ENCODE measurements around the gene SLC35F3. TPM values are rescaled to one million over a fixed set of nuclear protein-coding genes. Genes with fewer than 3 reads are reported as not detected.
"Not testable (repeated sequence)": the region's sequence is repeated elsewhere in the genome, so short reads cannot be mapped to it uniquely, and the experiment has no call there.

SLC35F3 gene
- total and polyA plus RNA-seq, 4 donors: 3.5 to 13.5 (median 11.9) TPM

GRCh38 chr1:234295068-234295467, 390.6 kb downstream of the SLC35F3 start:
- Histone ChIP-seq H3K4me1 (ENCODE audit: control insufficient read depth, insufficient read depth, low read length) (no peaks in the 10 kb centered on the region), H3K36me3 (ENCODE audit: control insufficient read depth, insufficient read depth, low read length) (no peaks in the 10 kb centered on the region), H3K27me3 (ENCODE audit: control insufficient read depth, insufficient read depth, low read length) (no peaks in the 10 kb centered on the region), H3K27ac (ENCODE audit: low read depth, low read length) (no peak overlapping the region), H3K9me3 (ENCODE audit: control insufficient read depth, insufficient read depth, low read length) (peaks cover 1% of the 10 kb centered on the region), H3K4me3 (ENCODE audit: low read depth, low read length) (no peak overlapping the region)
- no peak for DNase-seq (ENCODE audit: low read depth in 4 of 6, low spot score in 6 of 6)
- 91% methylated on average over 1 of the region's 5 CpGs for WGBS (ENCODE audit: insufficient coverage)

- DNase-seq (ENCODE audit: low read depth in 4 of 6, low spot score in 6 of 6): no peak
- Histone ChIP-seq H3K27ac (ENCODE audit: low read depth, low read length) (no peak overlapping the region), H3K4me1 (ENCODE audit: control insufficient read depth, insufficient read depth, low read length) (no peaks in the 10 kb centered on the region), H3K27me3 (ENCODE audit: control insufficient read depth, insufficient read depth, low read length) (no peaks in the 10 kb centered on the region), H3K9me3 (ENCODE audit: control insufficient read depth, insufficient read depth, low read length) (no peaks in the 10 kb centered on the region), H3K36me3 (ENCODE audit: control insufficient read depth, insufficient read depth, low read length) (no peaks in the 10 kb centered on the region), H3K4me3 (ENCODE audit: low read depth, low read length) (no peak overlapping the region)
- WGBS (ENCODE audit: insufficient coverage): 70% methylated on average over 2 of the region's 2 CpGs
Observed at GRCh38 chr1:234295626-234296025, 391.1 kb downstream of the SLC35F3 start.

GRCh38 chr1:234296496-234296895, 392.0 kb downstream of the SLC35F3 start:
- Histone ChIP-seq H3K9me3 (ENCODE audit: control insufficient read depth, insufficient read depth, low read length) (no peaks in the 10 kb centered on the region), H3K27ac (ENCODE audit: low read depth, low read length) (no peak overlapping the region), H3K36me3 (ENCODE audit: control insufficient read depth, insufficient read depth, low read length) (no peaks in the 10 kb centered on the region), H3K4me3 (ENCODE audit: low read depth, low read length) (no peak overlapping the region), H3K4me1 (ENCODE audit: control insufficient read depth, insufficient read depth, low read length) (no peaks in the 10 kb centered on the region), H3K27me3 (ENCODE audit: control insufficient read depth, insufficient read depth, low read length) (no peaks in the 10 kb centered on the region)
- DNase-seq (ENCODE audit: low read depth in 4 of 6, low spot score in 6 of 6): peak in 1 of 6 donors; percentile 29
- 55% methylated on average over 4 of the region's 4 CpGs for WGBS (ENCODE audit: insufficient coverage)

GRCh38 chr1:234297668-234298067, 393.2 kb downstream of the SLC35F3 start:
- no peak for DNase-seq (ENCODE audit: low read depth in 4 of 6, low spot score in 6 of 6)
- Histone ChIP-seq H3K4me1 (ENCODE audit: control insufficient read depth, insufficient read depth, low read length) (no peaks in the 10 kb centered on the region), H3K27ac (ENCODE audit: low read depth, low read length) (no peak overlapping the region), H3K4me3 (ENCODE audit: low read depth, low read length) (no peak overlapping the region), H3K9me3 (ENCODE audit: control insufficient read depth, insufficient read depth, low read length) (no peaks in the 10 kb centered on the region), H3K27me3 (ENCODE audit: control insufficient read depth, insufficient read depth, low read length) (no peaks in the 10 kb centered on the region), H3K36me3 (ENCODE audit: control insufficient read depth, insufficient read depth, low read length) (no peaks in the 10 kb centered on the region)
- WGBS (ENCODE audit: insufficient coverage): no CpG with 5 or more reads among the region's 1 CpG

GRCh38 chr1:234300096-234300495, 395.6 kb downstream of the SLC35F3 start:
- Histone ChIP-seq H3K4me1 (ENCODE audit: control insufficient read depth, insufficient read depth, low read length) (no peaks in the 10 kb centered on the region), H3K27me3 (ENCODE audit: control insufficient read depth, insufficient read depth, low read length) (no peaks in the 10 kb centered on the region), H3K4me3 (ENCODE audit: low read depth, low read length) (no peak overlapping the region), H3K36me3 (ENCODE audit: control insufficient read depth, insufficient read depth, low read length) (no peaks in the 10 kb centered on the region), H3K27ac (ENCODE audit: low read depth, low read length) (no peak overlapping the region), H3K9me3 (ENCODE audit: control insufficient read depth, insufficient read depth, low read length) (no peaks in the 10 kb centered on the region)
- no CpG with 5 or more reads among the region's 2 CpGs for WGBS (ENCODE audit: insufficient coverage)
- no peak for DNase-seq (ENCODE audit: low read depth in 4 of 6, low spot score in 6 of 6)

GRCh38 chr1:234301663-234302062, 397.2 kb downstream of the SLC35F3 start:
- H3K27me3 ChIP-seq (ENCODE audit: control insufficient read depth, insufficient read depth, low read length); H3K36me3 ChIP-seq (ENCODE audit: control insufficient read depth, insufficient read depth, low read length); DNase-seq (ENCODE audit: low read depth in 4 of 6, low spot score in 6 of 6); H3K27ac ChIP-seq (ENCODE audit: low read depth, low read length); H3K9me3 ChIP-seq (ENCODE audit: control insufficient read depth, insufficient read depth, low read length); H3K4me1 ChIP-seq (ENCODE audit: control insufficient read depth, insufficient read depth, low read length); H3K4me3 ChIP-seq (ENCODE audit: low read depth, low read length): not testable (repeated sequence)
- WGBS (ENCODE audit: insufficient coverage): no CpG with 5 or more reads among the region's 1 CpG

GRCh38 chr1:234302354-234302962, 398.0 kb downstream of the SLC35F3 start:
- Histone ChIP-seq H3K4me1 (ENCODE audit: control insufficient read depth, insufficient read depth, low read length) (no peaks in the 10 kb centered on the region), H3K4me3 (ENCODE audit: low read depth, low read length) (no peak overlapping the region), H3K27me3 (ENCODE audit: control insufficient read depth, insufficient read depth, low read length) (no peaks in the 10 kb centered on the region), H3K9me3 (ENCODE audit: control insufficient read depth, insufficient read depth, low read length) (no peaks in the 10 kb centered on the region), H3K27ac (ENCODE audit: low read depth, low read length) (no peak overlapping the region), H3K36me3 (ENCODE audit: control insufficient read depth, insufficient read depth, low read length) (no peaks in the 10 kb centered on the region)
- no peak for DNase-seq (ENCODE audit: low read depth in 4 of 6, low spot score in 6 of 6)
- WGBS (ENCODE audit: insufficient coverage): 91% methylated on average over 6 of the region's 6 CpGs

GRCh38 chr1:234303231-234303630, 398.8 kb downstream of the SLC35F3 start:
- H3K4me1 ChIP-seq (ENCODE audit: control insufficient read depth, insufficient read depth, low read length): no peaks in the 10 kb centered on the region
- H3K27ac ChIP-seq (ENCODE audit: low read depth, low read length): no peak overlapping the region
- H3K4me3 ChIP-seq (ENCODE audit: low read depth, low read length): no peak overlapping the region
- DNase-seq (ENCODE audit: low read depth in 4 of 6, low spot score in 6 of 6): no peak
- 39% methylated on average over 5 of the region's 6 CpGs for WGBS (ENCODE audit: insufficient coverage)
- no peaks in the 10 kb centered on the region for H3K27me3 ChIP-seq (ENCODE audit: control insufficient read depth, insufficient read depth, low read length)
- H3K36me3 ChIP-seq (ENCODE audit: control insufficient read depth, insufficient read depth, low read length): no peaks in the 10 kb centered on the region
- no peaks in the 10 kb centered on the region for H3K9me3 ChIP-seq (ENCODE audit: control insufficient read depth, insufficient read depth, low read length)

- Histone ChIP-seq H3K27me3 (ENCODE audit: control insufficient read depth, insufficient read depth, low read length) (no peaks in the 10 kb centered on the region), H3K9me3 (ENCODE audit: control insufficient read depth, insufficient read depth, low read length) (no peaks in the 10 kb centered on the region), H3K4me1 (ENCODE audit: control insufficient read depth, insufficient read depth, low read length) (peaks cover 8% of the 10 kb centered on the region), H3K27ac (ENCODE audit: low read depth, low read length) (no peak overlapping the region), H3K4me3 (ENCODE audit: low read depth, low read length) (no peak overlapping the region), H3K36me3 (ENCODE audit: control insufficient read depth, insufficient read depth, low read length) (no peaks in the 10 kb centered on the region)
- no peak for DNase-seq (ENCODE audit: low read depth in 4 of 6, low spot score in 6 of 6)
- 100% methylated on average over 1 of the region's 6 CpGs for WGBS (ENCODE audit: insufficient coverage)
Observed at GRCh38 chr1:234307726-234308125, 403.2 kb downstream of the SLC35F3 start.

GRCh38 chr1:234309243-234309597, 404.7 kb downstream of the SLC35F3 start:
- no peak overlapping the region for H3K27ac ChIP-seq (ENCODE audit: low read depth, low read length)
- DNase-seq (ENCODE audit: low read depth in 4 of 6, low spot score in 6 of 6): no peak
- no peak overlapping the region for H3K4me3 ChIP-seq (ENCODE audit: low read depth, low read length)
- WGBS (ENCODE audit: insufficient coverage): 79% methylated on average over 3 of the region's 4 CpGs
- H3K36me3 ChIP-seq (ENCODE audit: control insufficient read depth, insufficient read depth, low read length): no peaks in the 10 kb centered on the region
- peaks cover 8% of the 10 kb centered on the region for H3K4me1 ChIP-seq (ENCODE audit: control insufficient read depth, insufficient read depth, low read length)
- H3K27me3 ChIP-seq (ENCODE audit: control insufficient read depth, insufficient read depth, low read length): no peaks in the 10 kb centered on the region
- no peaks in the 10 kb centered on the region for H3K9me3 ChIP-seq (ENCODE audit: control insufficient read depth, insufficient read depth, low read length)
